SK-N-SH treated with all-trans-retinoic acid at 6 μM for 48 hours (cell line): ENCODE results near the gene MFF.

Experiments used
- ATAC-seq: fragments of 200-7000 bp; cut with Tn5 transposase; 3 replicates; pipeline ENCODE4 v1.9.1; 2020; ENCODE audit warnings: mild to moderate bottlenecking, moderate library complexity
- ARNTL ChIP-seq: fragments of 450-650 bp; formaldehyde crosslinking; IDR thresholded peaks from 2 replicates; pipeline ENCODE4 v1.5.0; 2020; ENCODE audit warnings: low read depth, mild to moderate bottlenecking, moderate library complexity, borderline replicate concordance
- BACH2 ChIP-seq: fragments of 250-450 bp; sonication (Bioruptor Pico); IDR thresholded peaks from 2 replicates; pipeline ENCODE4 v1.9.0; 2021; ENCODE audit warnings: mild to moderate bottlenecking, borderline replicate concordance
- CREB5 ChIP-seq: fragments of 250-450 bp; sonication (Bioruptor Pico); IDR thresholded peaks from 2 replicates; pipeline ENCODE4 v1.5.1; 2020; ENCODE audit warnings: low read depth, mild to moderate bottlenecking, moderate library complexity
- CSDC2 ChIP-seq: fragments of 250-450 bp; sonication (Bioruptor Pico); IDR thresholded peaks from 2 replicates; pipeline ENCODE4 v1.5.0; 2020; ENCODE audit warnings: mild to moderate bottlenecking, moderate library complexity
- CSRNP3 ChIP-seq: fragments of 250-450 bp; sonication (Bioruptor Pico); IDR thresholded peaks from 2 replicates; pipeline ENCODE4 v1.5.1; 2021; ENCODE audit warnings: mild to moderate bottlenecking, moderate library complexity
- ESRRG ChIP-seq: fragments of 250-450 bp; sonication (Bioruptor Pico); IDR thresholded peaks from 2 replicates; pipeline ENCODE4 v1.6.1; 2021; ENCODE audit warnings: mild to moderate bottlenecking
- GLIS3 ChIP-seq: fragments of 250-450 bp; sonication (Bioruptor Pico); IDR thresholded peaks from 2 replicates; pipeline ENCODE4 v1.5.0; 2020; ENCODE audit warnings: mild to moderate bottlenecking, moderate library complexity
- ISL1 ChIP-seq: fragments of 250-450 bp; sonication (Bioruptor Pico); IDR thresholded peaks from 2 replicates; pipeline ENCODE4 v2.1.2; 2022; ENCODE audit warnings: mild to moderate bottlenecking, moderate library complexity
- OSR1 ChIP-seq: fragments of 250-450 bp; sonication (Bioruptor Pico); IDR thresholded peaks from 2 replicates; pipeline ENCODE4 v1.8.0; 2022; ENCODE audit warnings: moderate library complexity, mild to moderate bottlenecking, inconsistent platforms
- PATZ1 ChIP-seq: fragments of 250-450 bp; sonication (Bioruptor Pico); IDR thresholded peaks from 2 replicates; pipeline ENCODE4 v1.8.0; 2020; ENCODE audit warnings: mild to moderate bottlenecking, moderate library complexity, borderline replicate concordance
- POU6F1 ChIP-seq: fragments of 250-450 bp; sonication (Bioruptor Pico); IDR thresholded peaks from 2 replicates; pipeline ENCODE4 v1.8.0; 2021; ENCODE audit warnings: low read depth, mild to moderate bottlenecking, moderate library complexity, borderline replicate concordance
- PPARA ChIP-seq: fragments of 250-450 bp; sonication (Bioruptor Pico); IDR thresholded peaks from 2 replicates; pipeline ENCODE4 v1.5.0; 2020; ENCODE audit warnings: mild to moderate bottlenecking, borderline replicate concordance
- RARB ChIP-seq: fragments of 250-450 bp; sonication (Bioruptor Pico); IDR thresholded peaks from 2 replicates; pipeline ENCODE4 v1.8.0; 2021; ENCODE audit warnings: mild to moderate bottlenecking, moderate library complexity
- SNAI2 ChIP-seq: fragments of 250-450 bp; sonication (Bioruptor Pico); IDR thresholded peaks from 2 replicates; pipeline ENCODE4 v1.5.0; 2020; ENCODE audit warnings: mild to moderate bottlenecking, moderate library complexity
- TCF4 ChIP-seq: fragments of 250-450 bp; sonication (Bioruptor Pico); IDR thresholded peaks from 2 replicates; pipeline ENCODE4 v1.8.0; 2021; ENCODE audit warnings: mild to moderate bottlenecking, moderate library complexity, borderline replicate concordance
- TOX ChIP-seq: fragments of 250-450 bp; sonication (Bioruptor Pico); IDR thresholded peaks from 2 replicates; pipeline ENCODE4 v1.8.0; 2021; ENCODE audit warnings: mild to moderate bottlenecking, moderate library complexity, borderline replicate concordance
- ZC3H10 ChIP-seq: fragments of 250-450 bp; sonication (Bioruptor Pico); IDR thresholded peaks from 2 replicates; pipeline ENCODE4 v1.5.1; 2021; ENCODE audit warnings: mild to moderate bottlenecking, moderate library complexity
- ZFP3 ChIP-seq: fragments of 250-450 bp; sonication (Bioruptor Pico); IDR thresholded peaks from 2 replicates; pipeline ENCODE4 v1.5.0; 2020; ENCODE audit warnings: mild to moderate bottlenecking, moderate library complexity
- ZNF565 ChIP-seq: fragments of 450-650 bp; formaldehyde crosslinking; conservative IDR thresholded peaks from 2 replicates; pipeline ENCODE4 v1.5.0; 2020; ENCODE audit warnings: low read depth, mild to moderate bottlenecking, moderate library complexity
- ZNF8 ChIP-seq: fragments of 450-650 bp; formaldehyde crosslinking; IDR thresholded peaks from 2 replicates; pipeline ENCODE4 v1.5.0; 2020; ENCODE audit warnings: mild to moderate bottlenecking, moderate library complexity
- TF ChIP-seq, protein P1 (sequence below): fragments of 250-450 bp; sonication (Bioruptor Pico); IDR thresholded peaks from 2 replicates; pipeline ENCODE4 v1.5.0; 2020; ENCODE audit warnings: mild to moderate bottlenecking, moderate library complexity

The MFF gene

DNA sequence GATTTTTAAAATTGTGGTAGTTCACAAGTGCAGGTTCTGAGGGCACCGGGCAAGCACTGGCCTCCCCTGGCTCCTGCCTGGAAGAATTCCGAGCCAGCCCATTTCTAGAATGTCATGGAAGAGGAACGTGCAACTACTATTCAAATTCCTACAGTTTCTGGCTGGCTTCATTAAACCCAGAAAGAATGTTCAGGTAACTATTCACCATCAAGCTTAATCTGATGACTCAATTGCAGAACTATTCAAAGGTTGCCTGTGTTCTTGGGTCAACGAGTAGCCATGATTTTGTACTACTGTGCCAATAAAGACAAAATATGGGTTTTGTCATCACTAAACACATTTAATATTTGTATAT lies 14.3 kb upstream of the MFF start:
- no peak for ATAC-seq
- TF ChIP-seq, protein P1, sequence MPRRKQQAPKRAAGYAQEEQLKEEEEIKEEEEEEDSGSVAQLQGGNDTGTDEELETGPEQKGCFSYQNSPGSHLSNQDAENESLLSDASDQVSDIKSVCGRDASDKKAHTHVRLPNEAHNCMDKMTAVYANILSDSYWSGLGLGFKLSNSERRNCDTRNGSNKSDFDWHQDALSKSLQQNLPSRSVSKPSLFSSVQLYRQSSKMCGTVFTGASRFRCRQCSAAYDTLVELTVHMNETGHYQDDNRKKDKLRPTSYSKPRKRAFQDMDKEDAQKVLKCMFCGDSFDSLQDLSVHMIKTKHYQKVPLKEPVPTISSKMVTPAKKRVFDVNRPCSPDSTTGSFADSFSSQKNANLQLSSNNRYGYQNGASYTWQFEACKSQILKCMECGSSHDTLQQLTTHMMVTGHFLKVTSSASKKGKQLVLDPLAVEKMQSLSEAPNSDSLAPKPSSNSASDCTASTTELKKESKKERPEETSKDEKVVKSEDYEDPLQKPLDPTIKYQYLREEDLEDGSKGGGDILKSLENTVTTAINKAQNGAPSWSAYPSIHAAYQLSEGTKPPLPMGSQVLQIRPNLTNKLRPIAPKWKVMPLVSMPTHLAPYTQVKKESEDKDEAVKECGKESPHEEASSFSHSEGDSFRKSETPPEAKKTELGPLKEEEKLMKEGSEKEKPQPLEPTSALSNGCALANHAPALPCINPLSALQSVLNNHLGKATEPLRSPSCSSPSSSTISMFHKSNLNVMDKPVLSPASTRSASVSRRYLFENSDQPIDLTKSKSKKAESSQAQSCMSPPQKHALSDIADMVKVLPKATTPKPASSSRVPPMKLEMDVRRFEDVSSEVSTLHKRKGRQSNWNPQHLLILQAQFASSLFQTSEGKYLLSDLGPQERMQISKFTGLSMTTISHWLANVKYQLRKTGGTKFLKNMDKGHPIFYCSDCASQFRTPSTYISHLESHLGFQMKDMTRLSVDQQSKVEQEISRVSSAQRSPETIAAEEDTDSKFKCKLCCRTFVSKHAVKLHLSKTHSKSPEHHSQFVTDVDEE = no peak
- TF ChIP-seq ZNF8 (CRISPR knock-in tag) = no peak
- no peak for TF ChIP-seq RARB
- no peak for TF ChIP-seq CREB5 (CRISPR knock-in tag)
- no peak for TF ChIP-seq SNAI2 (CRISPR knock-in tag)
- no peak for TF ChIP-seq GLIS3 (CRISPR knock-in tag)

DNA sequence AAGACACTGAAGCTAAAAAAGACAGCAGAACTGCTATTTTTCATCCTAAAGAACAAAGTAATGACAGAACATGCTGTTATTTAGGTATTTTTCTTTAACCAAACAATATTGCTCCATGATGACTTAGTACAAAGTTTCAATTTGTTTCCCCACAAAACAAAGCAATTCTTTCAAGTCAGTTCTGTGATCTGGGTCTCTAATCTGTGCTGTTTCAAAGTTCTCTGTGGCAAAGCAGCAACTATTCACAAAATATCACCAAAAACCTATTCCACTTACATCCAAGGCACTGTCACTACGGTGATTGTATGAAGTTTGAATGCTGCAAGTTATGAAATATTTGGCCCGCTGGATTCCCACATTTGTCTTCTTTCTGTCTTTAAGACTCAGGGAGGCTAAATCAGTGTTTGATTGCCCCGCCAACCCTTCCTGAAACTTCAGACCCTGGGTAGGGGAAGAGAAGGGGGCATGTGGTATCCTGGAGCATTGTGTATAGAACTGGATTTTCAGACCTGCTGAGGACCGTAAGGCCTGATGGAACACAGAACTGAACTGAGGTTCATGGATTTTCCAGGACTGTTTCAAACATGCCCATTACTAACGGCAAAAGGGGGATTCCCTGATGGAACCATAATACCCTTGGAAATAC lies 13.1 kb upstream of the MFF start:
- TF ChIP-seq ZNF565 (CRISPR knock-in tag) = no peak
- TF ChIP-seq RARB = no peak
- TF ChIP-seq POU6F1 (CRISPR knock-in tag) = no peak
- TF ChIP-seq ARNTL (CRISPR knock-in tag) = no peak
- no peak for TF ChIP-seq CSRNP3
- no peak for TF ChIP-seq PPARA (CRISPR knock-in tag)
- no peak for TF ChIP-seq ZFP3 (CRISPR knock-in tag)
- TF ChIP-seq CREB5 (CRISPR knock-in tag) = no peak
- no peak for TF ChIP-seq ZNF8 (CRISPR knock-in tag)
- TF ChIP-seq GLIS3 (CRISPR knock-in tag) = no peak
- no peak for TF ChIP-seq CSDC2 (CRISPR knock-in tag)
- no peak for TF ChIP-seq SNAI2 (CRISPR knock-in tag)
- no peak for TF ChIP-seq PATZ1 (CRISPR knock-in tag)
- TF ChIP-seq TCF4 = no peak
- no peak for TF ChIP-seq BACH2 (CRISPR knock-in tag)
- TF ChIP-seq ESRRG = no peak
- TF ChIP-seq ISL1 = no peak
- TF ChIP-seq OSR1 (CRISPR knock-in tag) = no peak
- no peak for TF ChIP-seq ZC3H10 (CRISPR knock-in tag)
- TF ChIP-seq TOX (CRISPR knock-in tag) = no peak
- TF ChIP-seq, all 23 proteins: peak for 0
- no peak for ATAC-seq
